ENCODE results near the gene SNX27.
"Not testable (repeated sequence)": the region's sequence is repeated elsewhere in the genome, so short reads cannot be mapped to it uniquely, and the experiment has no call there.

Gene SNX27

DNA sequence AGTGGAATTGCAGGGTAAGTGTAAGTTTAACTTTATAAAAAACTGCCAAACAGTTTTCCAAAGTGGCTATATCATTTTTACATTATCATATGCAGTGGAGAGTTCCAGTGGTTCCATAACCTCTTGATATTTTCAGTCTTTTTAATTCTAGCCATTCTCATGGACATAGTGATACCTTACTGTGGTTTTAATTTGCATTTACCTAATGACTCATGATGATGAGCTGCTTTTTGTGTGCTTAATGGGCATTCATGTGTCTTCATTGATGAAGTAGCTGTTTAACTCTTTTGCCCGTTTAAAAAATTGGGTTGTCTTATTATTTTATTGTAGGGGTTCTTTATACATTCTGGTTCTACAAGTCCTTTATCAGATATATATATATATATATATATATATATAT is 29.4 kb downstream of the SNX27 start:
- DNase-seq = no peak

DNA sequence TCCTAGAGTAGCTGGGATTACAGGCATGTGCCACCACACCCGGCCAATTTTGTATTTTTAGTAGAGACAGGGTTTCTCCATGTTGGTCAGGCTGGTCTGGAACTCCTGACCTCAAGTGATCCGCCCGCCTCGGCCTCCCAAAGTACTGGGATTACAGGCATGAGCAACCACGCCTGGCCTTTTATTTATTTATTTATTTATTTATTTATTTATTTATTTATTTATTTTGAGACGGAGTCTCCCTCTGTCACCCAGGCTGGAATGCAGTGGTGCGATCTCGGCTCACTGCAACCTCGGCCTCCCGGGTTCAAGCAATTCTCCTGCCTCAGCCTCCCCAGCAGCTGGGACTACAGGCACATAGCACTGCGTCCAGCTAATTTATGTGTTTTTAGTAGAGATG is 31.2 kb downstream of the SNX27 start:
- not testable (repeated sequence) for DNase-seq

DNA sequence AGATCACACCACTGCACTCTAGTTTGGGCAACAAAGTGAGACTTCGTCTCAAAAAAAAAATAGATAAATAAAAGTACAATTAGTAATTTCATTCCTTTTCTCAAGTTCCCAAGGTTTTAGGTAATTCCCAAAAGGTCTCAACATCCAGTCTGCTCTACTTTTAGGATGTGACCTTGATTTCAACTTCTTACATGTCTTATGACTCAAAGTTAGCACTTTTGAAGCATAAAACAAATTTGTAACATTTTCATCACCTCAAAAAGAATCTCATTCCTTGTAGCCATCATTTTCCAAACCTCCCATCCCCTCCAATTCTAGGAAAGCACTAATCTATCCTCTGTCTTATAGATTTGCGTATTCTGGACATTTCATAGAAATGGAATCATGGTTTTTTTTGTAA is 32.2 kb downstream of the SNX27 start:
- DNase-seq = no peak

DNA sequence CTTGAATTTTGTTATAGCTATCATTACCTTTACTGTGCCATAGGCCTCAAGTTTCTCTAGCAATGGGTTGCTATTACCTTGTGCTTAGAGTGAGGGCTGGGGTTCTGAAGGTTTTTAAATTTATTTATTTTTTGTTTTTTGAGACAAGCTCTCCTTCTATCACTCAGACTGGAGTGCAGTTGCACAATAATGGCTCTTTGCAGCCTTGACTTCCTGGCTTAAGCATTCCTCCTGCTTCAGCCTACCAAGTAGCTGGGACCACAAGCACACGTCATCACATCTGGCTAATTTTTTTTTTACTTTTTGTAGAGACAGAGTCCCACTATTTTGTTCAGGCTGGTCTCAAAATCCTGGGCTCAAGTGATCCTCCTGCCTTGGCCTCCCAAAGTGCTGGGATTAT is 41.5 kb downstream of the SNX27 start:
- DNase-seq = no peak

DNA sequence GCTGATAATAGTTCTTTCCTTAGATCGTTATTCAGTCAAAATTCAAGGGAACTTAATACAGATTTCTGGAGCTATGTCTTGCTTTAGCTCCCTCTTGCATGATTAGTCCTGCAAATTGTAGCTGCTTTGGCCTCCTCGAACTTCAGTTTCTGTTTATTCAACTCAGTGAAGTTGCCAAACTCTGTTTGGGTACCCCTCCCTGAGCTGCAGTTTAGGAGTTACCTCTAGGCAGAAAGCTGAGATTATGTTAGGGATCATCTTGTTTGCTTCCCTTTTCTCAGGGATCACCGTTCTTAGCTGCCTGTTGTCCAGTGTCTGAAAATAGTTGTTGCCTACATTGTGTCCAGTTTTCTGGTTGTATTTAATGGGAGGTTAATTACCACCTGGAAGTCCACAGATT is 43.5 kb downstream of the SNX27 start:
- DNase-seq = no peak

DNA sequence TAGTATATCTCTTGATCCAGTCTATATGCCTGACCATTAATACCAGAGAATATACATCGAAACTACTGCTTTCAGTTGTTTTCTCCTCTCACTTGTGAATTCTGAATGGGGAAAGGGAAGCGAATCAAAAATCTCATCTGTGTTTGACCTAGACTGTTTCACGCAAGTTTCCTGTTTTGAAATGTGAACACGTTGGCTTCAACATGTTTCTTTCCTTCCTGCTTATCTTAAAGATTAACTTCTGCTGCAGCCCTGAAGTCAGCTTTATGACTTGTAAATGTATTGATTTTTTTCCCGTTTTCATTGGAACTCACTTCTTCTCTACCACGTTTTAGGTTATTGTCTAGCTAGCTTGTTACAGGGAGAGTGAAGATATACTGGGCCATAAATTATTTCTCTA is 49.9 kb downstream of the SNX27 start:
- no peak for DNase-seq

DNA sequence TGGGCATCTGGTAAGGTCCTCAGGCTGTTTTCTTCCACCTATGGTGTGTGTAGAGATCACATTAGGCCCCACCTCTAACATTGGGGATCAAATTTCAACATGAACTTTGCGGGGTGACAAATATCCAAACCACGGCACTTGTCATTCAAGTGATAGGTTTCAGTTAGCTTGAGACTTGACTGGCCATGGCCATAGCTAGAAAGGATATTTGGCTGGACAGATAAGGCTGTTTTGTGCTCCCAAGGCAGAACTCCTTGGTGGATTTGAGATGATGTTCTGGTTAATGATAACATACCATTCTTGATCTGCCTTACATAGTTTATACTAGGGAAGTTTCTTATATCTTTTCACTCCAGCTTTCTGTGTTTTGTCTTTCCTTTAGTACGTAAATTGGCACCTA is 56.2 kb downstream of the SNX27 start:
- no peak for DNase-seq

DNA sequence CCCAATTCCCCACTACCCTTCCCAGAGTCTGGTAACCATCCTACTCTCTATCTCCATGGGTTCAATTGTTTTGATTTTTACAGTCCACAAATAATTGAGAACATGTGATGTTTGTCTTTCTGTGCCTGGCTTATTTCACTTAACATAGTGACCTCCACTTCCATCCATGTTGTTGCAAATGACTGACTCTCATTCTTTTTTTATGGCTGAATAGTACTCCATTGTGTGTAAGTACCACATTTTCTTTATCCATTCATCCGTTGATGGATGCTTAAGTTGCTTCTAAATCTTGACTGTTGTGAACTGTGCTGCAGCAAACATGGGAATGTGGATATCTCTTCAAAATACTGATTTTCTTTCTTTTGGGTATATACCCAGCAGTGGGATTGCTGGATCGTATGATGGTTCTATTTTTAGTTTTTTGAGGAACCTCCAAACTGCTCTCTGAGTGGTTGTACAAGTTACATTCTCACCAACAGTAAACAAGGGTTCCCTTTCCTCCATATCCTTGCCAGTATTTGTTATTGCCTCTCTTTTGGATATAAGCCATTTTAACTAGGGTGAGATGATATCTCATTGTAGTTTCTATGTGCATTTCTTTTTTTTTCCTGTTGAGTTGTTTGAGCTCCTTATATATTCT is 58.3 kb downstream of the SNX27 start:
- DNase-seq = not testable (repeated sequence)

DNA sequence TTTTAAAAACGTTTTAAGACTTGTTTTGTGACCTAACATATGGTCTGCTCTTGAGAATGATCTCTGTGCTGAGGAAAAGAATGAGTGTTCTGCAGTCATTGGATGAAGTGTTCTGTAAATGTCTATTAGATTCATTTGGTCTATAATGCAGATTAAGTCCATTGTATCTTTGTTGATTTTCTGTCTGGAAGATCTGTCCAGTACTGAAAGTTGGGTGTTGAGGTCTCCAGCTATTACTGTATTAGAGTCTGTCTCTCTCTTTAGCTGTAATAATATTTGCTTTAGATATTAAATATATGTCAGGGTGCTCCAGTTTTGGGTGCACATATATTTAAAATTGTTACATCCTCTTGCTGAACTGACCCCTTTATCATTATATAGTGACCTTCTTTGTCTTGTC is 61.6 kb downstream of the SNX27 start:
- DNase-seq = no peak

DNA sequence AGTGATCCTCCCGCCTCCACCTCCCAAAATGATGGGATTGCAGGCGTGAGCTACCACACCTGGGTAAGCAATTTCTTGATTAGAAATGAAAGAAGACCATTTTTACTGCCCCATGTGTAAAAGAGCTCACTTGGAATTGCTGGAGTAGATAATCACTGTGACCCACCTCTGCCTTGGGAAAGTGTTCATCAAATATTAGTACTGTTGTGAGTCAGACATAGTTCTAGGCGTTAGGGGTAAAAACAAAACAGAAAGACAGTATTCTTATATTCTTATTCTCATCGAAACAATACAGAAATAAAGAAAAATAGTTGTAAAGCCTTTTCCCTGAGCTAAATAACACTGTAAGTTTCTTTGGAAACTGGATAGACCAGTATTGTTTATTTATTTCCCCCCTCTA is 68.5 kb downstream of the SNX27 start:
- DNase-seq = no peak

DNA sequence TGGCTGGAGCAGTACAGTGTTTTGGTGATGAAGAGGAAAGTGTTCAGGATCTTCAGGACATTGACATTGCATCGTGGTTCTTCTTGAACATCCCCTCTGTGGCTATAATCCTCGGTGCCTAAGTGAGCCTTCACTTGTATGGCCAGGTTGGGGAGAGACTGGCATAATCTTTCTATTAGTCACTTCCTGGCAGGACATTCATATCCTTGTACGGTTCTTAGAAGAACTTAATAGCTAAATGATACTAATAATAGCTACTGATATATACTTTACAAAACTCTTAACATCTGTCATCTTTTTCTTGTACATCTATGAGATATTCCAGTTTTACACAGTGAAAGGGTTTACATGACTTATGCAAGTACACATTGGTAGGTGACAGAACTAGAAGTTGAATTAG is 69.0 kb downstream of the SNX27 start:
- no peak for DNase-seq

DNA sequence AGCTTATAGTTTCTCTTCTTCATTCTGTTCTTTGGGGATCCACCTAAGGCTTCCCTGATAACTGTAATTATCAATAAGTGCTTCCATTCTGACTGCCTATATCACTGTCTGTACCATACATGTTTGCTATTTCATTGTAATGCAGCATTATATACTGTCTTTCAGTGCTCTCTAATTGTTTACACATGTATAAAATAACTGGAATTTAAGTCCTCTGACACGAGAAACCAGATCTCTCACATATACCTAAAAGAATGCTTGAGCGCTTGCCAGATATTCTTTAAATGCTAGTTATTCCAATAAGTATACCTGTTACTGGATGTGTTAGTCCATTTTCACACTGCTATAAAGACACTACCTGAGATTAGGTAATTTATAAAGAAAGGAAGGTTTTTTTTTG is 70.1 kb downstream of the SNX27 start:
- DNase-seq = no peak

DNA sequence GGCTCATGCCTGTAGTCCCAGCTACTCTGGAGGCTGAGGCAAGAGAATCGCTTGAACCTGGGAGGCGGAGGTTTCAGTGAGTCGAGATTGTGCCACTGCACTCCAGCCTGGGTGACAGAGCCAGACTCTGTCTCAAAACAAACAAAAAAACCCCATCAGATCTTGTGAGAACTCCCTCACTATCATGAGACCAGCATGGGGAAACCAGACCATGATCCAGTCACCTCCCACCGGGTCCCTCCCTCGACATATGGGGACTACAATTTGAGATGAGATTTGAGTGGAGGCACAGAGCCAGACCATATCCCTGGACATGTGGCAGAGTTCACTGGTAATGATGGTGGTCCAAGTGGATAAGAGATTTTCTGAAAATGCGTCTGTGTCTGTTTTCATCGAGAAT is 71.1 kb downstream of the SNX27 start:
- DNase-seq = peak; percentile 26 to 60

DNA sequence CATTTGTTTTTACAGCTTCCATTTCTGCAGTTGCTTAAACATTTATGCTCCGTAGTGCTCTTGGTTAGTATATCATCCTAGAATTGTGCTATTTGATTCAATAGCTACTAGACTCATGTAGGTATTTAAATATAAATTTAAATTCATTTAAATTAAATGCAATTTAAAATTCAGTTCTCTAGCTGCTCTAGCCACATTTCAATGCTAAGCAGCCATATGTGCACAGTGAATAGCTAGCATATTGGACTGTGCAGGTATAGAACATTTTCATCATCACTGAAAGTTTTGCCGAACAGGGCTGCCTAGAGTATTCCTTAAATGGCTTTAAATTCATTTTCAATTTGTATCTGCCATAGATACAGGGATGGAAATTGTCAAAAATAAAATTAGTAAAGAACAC is 72.3 kb downstream of the SNX27 start:
- no peak for DNase-seq

DNA sequence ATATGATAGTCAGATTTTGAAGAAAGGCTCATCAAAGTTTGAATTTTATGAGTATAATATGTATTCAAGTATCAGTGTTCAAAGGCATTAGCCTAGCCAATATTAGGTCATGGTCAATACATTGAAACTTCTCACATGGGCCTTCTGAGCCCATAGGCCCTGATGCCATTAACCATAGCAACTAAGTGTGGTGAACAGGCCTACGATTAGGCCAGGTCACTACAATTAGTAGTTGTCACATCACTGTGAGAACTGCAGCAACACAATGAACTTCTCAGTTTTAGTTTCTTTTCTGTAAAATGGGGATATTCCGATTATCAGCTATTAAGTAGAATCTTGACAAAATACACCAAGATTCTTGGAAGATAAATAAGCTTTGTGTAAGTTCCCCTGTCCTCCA is 74.7 kb downstream of the SNX27 start:
- DNase-seq = no peak

DNA sequence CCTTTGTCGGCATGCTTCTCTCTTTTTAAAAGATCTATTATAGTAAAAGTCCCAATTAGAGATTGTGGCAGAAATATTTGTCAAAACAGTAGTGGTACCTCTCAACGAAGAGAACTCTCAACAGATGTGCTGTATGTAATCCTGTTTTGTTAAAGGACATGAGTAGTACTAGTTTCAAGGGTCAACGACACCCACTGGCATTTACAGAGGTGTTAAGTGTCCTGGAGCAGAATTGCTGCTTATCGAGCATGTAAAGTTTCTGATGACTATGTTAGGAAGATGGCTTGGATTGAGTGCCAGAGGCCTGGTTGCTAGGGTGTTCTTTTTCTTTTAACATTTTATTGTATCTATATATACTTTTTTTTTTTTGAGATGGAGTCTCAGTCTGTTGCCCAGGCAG is 77.6 kb downstream of the SNX27 start:
- peak in 1 of 2 experiments; percentile 51 for DNase-seq

DNA sequence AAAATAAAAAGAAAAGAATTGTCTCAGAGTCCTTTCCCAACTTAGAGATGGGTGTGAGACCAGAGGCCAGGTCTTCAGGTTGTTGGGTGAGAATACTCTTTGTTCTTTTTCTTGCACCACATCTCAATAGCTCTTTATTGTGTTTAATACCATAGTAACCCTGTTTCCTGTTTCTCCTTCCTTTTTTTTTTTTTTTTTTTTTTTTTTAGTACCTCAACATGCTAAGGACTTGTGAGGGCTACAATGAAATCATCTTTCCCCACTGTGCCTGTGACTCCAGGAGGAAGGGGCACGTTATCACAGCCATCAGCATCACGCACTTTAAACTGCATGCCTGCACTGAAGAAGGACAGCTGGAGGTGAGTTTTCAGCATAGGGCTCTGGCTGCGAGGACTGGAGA is 80.4 kb downstream of the SNX27 start:
- no peak for DNase-seq

DNA sequence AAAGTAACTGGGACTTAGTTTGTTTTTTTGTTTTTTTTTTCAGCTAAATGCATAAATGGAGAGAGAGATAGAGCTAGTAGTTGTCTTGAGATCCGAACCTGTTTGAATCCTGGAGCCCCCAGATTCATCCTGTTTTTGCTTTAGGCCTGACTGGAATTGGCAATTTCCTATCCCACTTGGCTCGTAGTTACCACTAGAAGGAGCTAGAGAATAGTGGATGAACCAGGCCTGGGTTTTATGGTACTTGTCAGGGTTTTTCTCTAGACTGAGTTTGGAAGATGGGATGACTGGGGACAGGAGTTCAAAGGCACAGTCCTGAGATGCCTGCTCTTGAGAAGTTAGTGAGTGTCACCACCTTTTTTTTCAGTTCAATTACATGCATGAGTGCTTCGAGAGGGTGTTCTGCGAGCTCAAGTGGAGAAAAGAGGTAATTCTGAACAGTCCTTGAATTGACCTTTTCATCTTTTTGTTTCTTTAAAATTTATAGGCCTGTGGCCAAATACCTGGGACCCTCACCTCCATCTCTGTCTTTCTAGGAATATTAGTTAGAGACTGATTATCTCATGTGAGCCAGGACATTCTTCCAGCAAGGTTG is 81.3 kb downstream of the SNX27 start:
- peak in 1 of 2 experiments; percentile 32 for DNase-seq

DNA sequence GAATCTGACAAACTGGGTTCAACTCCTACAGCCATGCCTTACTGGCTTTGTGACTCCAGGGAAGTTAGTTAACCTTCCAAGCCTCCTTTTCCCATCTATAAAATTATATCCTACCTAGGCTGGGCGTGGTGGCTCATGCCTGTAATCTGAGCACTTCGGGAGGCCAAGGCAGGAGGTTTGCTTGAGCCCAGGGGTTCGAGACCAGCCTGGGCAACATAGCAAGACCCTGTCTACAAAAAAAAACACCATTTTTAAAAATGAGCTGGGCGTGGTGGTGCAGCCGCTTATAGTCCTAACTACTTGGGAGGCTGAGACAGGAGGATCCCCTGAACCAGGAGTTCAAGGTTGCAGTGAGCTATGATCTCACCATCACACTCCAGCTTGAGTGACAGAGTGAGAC is 89.7 kb downstream of the SNX27 start:
- DNase-seq = no peak

DNA sequence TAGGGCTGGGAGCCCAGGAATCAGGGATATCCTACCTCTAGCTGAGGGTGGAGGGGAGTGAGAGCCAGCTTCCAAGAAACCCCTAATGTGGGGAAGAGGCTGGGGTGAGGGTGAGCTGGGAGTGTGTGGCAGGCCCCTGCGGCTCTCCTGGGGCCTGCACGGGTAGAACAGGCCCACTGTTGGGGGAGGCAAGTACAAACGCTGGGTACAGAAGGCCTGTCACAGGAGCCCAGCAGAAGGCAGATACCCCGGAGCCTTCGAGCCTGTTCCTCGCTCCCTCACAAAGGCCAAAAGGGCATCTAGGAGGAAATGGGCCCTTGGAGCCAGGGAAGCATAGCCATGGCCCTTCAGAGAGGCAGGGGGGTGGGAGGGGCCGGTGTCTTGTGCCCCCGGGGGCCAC is 91.1 kb downstream of the SNX27 start:
- no peak for DNase-seq

DNA sequence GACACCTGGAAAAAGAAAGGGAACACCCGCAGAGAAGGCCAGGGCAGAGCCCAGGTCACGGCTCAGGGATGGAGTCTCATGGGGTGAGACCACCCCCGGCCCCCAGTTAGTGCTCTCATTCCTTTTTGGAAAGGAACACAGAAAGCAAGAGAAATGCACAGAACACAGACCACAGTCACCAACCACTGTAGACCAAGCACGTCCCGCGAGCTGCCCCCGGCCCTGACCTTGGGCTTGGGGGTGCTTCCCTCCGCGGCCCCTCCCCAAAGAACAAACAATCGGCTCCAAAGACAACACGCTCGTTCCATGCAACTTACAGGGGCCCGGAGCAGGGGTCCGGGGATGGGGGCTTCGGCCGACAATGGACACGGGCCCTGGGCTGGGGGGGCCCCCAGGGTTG is 92.0 kb downstream of the SNX27 start:
- DNase-seq = no peak

DNA sequence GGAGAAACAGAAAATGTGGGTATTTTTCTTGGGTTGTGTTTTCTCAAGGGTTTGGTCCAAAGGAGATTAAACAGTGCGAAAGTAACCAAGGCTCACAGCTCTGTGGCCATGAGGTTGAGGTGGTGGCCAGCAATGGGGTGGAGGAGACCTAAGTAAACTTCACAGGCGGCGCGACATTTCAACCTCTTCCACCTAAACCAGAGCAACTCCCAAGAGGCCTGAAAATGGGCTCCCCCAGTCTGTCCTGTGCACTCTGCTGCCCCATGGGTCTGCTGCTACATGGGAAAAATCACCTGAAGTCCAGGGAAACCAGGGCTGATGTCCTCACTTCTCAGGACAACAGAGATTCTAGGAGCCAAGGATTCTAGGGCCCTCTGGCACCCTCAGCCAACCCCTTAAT is 92.4 kb downstream of the SNX27 start:
- no peak for DNase-seq

DNA sequence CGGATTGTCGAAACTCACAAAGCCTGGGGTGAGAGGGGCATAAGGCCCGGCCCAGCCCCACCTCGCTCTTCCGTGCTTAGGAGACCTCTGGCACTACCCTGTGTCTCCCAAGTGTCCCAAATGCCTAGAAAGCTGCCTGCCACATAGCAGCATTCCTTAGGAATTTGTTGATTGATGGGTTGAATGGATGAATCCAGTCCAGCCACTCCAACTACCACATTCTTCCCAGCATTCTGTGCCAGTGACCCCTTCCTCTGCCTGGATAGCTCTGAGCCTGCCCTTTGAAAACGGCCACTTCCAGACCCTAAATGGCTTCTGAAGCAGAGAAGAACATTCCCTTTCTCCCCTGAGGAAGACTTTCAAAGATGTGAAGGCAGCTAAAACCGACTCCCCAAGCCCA is 93.3 kb downstream of the SNX27 start:
- DNase-seq = no peak

DNA sequence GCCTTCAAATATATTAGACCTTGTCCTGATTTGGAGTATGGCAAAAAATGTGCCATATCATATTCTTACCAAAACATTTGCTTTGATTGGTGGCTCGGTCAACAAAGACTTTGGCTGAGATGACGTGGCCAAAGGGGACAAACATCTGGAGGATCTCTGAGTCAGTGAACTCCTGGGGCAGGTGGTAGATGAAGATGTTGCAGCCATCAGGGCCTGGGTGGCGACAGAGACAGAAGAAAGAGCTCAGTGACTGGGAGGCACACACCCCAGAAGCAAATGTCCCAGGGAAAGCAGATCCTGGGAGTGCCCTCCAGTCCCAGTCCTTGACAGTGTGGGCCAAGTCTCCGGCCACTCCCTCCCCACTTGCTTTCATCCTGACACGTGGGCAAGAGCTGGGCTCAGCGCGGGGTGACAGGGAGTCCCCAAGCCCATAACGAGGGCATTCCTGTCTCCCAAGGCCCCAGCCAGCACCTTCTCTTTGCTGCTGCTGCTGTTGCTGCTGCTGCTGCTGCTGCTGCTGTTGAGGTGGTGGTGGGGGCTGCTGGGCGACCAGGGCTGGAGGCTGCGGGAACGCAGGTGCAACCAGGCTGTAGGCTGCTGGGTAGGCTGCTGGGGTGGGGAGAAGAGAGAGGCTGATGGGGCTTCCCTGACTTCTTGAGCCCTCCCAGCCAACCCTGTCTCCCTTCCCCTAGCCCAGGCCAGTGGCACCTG is 94.1 kb downstream of the SNX27 start:
- no peak for DNase-seq
